ENCODE measurements around the gene CATSPERE. TPM values are rescaled to one million over a fixed set of nuclear protein-coding genes. Genes with fewer than 3 reads are reported as not detected.
A peak's percentile ranks its signal among the peaks of the same experiment; 100 is the strongest.

CATSPERE gene
- total and polyA plus RNA-seq, 9 of the 15 experiments (the other 6 are each of a cell fraction or from before 2014, with no cell fraction given): 0.06 to 0.16 (median 0.09) TPM; not detected in 3

- CTCF ChIA-PET (ENCODE audit: low intra/inter-chr PET ratio): no interaction called here
- 88% methylated on average over 4 of the region's 4 CpGs for WGBS (ENCODE audit: insufficient coverage, low coverage, missing lambda C conversion rate)
- FAIRE-seq: no peak
Observed at GRCh38 chr1:244419024-244419423, 42.0 kb upstream of the CATSPERE start.

More at GRCh38 chr1:244419024-244419423, 42.0 kb upstream of the CATSPERE start:
- Histone ChIP-seq H2AFZ (ENCODE audit: low read depth, low read length) (no peak overlapping the region), H3K27ac (ENCODE audit: extremely low read depth, low read depth, low read length) (no peak overlapping the region), H3K9me3 (replicated peaks; ENCODE audit: control insufficient read depth, insufficient read depth, low read depth, low read length) (no peaks in the 10 kb centered on the region), H3K27me3 (ENCODE audit: control insufficient read depth in 2 of 2, insufficient read depth in 2 of 2, low read length in 2 of 2) (no peaks in the 10 kb centered on the region), H3K9me1 (ENCODE audit: control insufficient read depth, insufficient read depth, low read length) (no peaks in the 10 kb centered on the region), H3K79me2 (ENCODE audit: control insufficient read depth, insufficient read depth, low read length) (no peaks in the 10 kb centered on the region), H3K9ac (ENCODE audit: insufficient read depth in 1 of 2, low read depth in 2 of 2, low read length in 2 of 2) (no peak overlapping the region), H3K4me1 (replicated peaks in 1 of 2; ENCODE audit: control insufficient read depth in 2 of 2, insufficient read depth in 2 of 2, low read length in 2 of 2) (no peaks in the 10 kb centered on the region), H3K4me3 (no peak overlapping the region), H3K4me2 (ENCODE audit: insufficient read depth, low read length) (no peak overlapping the region), H3K36me3 (ENCODE audit: control insufficient read depth, insufficient read depth, low read length) (peaks cover 97% of the 10 kb centered on the region), H4K20me1 (replicated peaks; ENCODE audit: control insufficient read depth, insufficient read depth, low read length) (no peaks in the 10 kb centered on the region)
- POLR2A ChIA-PET: interaction anchor here (0.5 to 1.6 kb wide), 3 partner anchors 12 to 394 kb away, joined by 3 to 5 read pairs (median 3); no protein-coding TSS in a partner anchor
- ATAC-seq (no peak), DNase-seq (ENCODE audit: extremely low read depth in 1 of 4, low spot score in 3 of 4) (no peak)
- in situ Hi-C loops (cut with MboI): no loop called here
- BruUV-seq (replicated peaks): no TSS peak
- TF ChIP-seq FOXA3 (CRISPR knock-in tag; conservative IDR thresholded peaks at IDR 0.05 in 1 of 2, IDR thresholded peaks at IDR 0.05 in 1 of 2): no peak
- TF ChIP-seq JUNB (CRISPR knock-in tag; conservative IDR thresholded peaks at IDR 0.05): no peak
- TF ChIP-seq ASH1L (IDR thresholded peaks at IDR 0.05; ENCODE audit: borderline replicate concordance, low read depth, partially characterized antibody): no peak
- TF ChIP-seq, protein P1, sequence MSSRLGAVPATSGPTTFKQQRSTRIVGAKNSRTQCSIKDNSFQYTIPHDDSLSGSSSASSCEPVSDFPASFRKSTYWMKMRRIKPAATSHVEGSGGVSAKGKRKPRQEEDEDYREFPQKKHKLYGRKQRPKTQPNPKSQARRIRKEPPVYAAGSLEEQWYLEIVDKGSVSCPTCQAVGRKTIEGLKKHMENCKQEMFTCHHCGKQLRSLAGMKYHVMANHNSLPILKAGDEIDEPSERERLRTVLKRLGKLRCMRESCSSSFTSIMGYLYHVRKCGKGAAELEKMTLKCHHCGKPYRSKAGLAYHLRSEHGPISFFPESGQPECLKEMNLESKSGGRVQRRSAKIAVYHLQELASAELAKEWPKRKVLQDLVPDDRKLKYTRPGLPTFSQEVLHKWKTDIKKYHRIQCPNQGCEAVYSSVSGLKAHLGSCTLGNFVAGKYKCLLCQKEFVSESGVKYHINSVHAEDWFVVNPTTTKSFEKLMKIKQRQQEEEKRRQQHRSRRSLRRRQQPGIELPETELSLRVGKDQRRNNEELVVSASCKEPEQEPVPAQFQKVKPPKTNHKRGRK (tag; IDR thresholded peaks at IDR 0.05): no peak
- no peak for TF ChIP-seq GATAD2B (IDR thresholded peaks at IDR 0.05; ENCODE audit: borderline replicate concordance)
- no peak for TF ChIP-seq CREB3 (tag; conservative IDR thresholded peaks at IDR 0.05; ENCODE audit: low read depth)
- peak; percentile 32 for TF ChIP-seq C11orf30 (IDR thresholded peaks at IDR 0.05; ENCODE audit: low read depth)
- TF ChIP-seq, protein P2, sequence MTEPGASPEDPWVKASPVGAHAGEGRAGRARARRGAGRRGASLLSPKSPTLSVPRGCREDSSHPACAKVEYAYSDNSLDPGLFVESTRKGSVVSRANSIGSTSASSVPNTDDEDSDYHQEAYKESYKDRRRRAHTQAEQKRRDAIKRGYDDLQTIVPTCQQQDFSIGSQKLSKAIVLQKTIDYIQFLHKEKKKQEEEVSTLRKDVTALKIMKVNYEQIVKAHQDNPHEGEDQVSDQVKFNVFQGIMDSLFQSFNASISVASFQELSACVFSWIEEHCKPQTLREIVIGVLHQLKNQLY (CRISPR knock-in tag; conservative IDR thresholded peaks at IDR 0.05): no peak
- TF ChIP-seq, protein P3, sequence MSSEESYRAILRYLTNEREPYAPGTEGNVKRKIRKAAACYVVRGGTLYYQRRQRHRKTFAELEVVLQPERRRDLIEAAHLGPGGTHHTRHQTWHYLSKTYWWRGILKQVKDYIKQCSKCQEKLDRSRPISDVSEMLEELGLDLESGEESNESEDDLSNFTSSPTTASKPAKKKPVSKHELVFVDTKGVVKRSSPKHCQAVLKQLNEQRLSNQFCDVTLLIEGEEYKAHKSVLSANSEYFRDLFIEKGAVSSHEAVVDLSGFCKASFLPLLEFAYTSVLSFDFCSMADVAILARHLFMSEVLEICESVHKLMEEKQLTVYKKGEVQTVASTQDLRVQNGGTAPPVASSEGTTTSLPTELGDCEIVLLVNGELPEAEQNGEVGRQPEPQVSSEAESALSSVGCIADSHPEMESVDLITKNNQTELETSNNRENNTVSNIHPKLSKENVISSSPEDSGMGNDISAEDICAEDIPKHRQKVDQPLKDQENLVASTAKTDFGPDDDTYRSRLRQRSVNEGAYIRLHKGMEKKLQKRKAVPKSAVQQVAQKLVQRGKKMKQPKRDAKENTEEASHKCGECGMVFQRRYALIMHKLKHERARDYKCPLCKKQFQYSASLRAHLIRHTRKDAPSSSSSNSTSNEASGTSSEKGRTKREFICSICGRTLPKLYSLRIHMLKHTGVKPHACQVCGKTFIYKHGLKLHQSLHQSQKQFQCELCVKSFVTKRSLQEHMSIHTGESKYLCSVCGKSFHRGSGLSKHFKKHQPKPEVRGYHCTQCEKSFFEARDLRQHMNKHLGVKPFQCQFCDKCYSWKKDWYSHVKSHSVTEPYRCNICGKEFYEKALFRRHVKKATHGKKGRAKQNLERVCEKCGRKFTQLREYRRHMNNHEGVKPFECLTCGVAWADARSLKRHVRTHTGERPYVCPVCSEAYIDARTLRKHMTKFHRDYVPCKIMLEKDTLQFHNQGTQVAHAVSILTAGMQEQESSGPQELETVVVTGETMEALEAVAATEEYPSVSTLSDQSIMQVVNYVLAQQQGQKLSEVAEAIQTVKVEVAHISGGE (CRISPR knock-in tag; IDR thresholded peaks at IDR 0.05): no peak
- 0 out of 2 replicates have a peak, but pooled peaks have one; percentile 26 for TF ChIP-seq MAFG (tag; conservative IDR thresholded peaks at IDR 0.05)
- TF ChIP-seq ZNF316 (IDR thresholded peaks at IDR 0.05): peak; percentile 61
- no peak for TF ChIP-seq ZNF146 (CRISPR knock-in tag; IDR thresholded peaks at IDR 0.05; ENCODE audit: unreplicated experiment)
- intact Hi-C loops (cut with micrococcal nuclease): no loop called here
